Caco-2 (cell line): ENCODE data around the gene DLGAP4. TPM values are rescaled to one million over a fixed set of nuclear protein-coding genes. Genes with fewer than 3 reads are reported as not detected.
A peak's percentile ranks its signal among the peaks of the same experiment; 100 is the strongest.

ENCODE experiments used
- BruUV-seq: library from RNA; stranded (reverse); fragments of 400-500 nt; replicated peaks from 2 replicates; lab custom pipeline; 2021; lab: Mats Ljungman, UMichigan
- CTCF ChIA-PET: fragments of 300-600 bp; sonication (Branson Sonifier 250); formaldehyde crosslinking; loops from one replicate; lab custom pipeline; 2022; ENCODE audit warnings: antibody characterized with exemption; lab: Charles Lee
- POLR2A ChIA-PET: fragments of 300-600 bp; sonication (Branson Sonifier 250); formaldehyde crosslinking; loops from one replicate; lab custom pipeline; 2022; ENCODE audit warnings: antibody characterized with exemption; lab: Charles Lee
- DNase-seq, 2 experiments: peaks; one replicate each; pipeline versions ENCODE4 v3.0.0 to v3.0.0-alpha.2; 2020 to 2022
- H3K27me3 ChIP-seq: replicated peaks from 2 replicates; pipeline ENCODE4 v1.6.0; 2011; ENCODE audit warnings: low read length; ENCODE audit not compliant: control insufficient read depth, insufficient read depth
- H3K36me3 ChIP-seq: 2 replicates; pipeline ENCODE4 v1.5.1; 2011; ENCODE audit warnings: low read length; ENCODE audit not compliant: control insufficient read depth, insufficient read depth
- H3K4me1 ChIP-seq: fragments of 250-450 bp; sonication (Bioruptor Pico); 2 replicates; pipeline ENCODE4 v1.5.1; 2020; ENCODE audit warnings: mild to moderate bottlenecking
- H3K4me3 ChIP-seq: 2 replicates; pipeline ENCODE4 v1.5.1; 2011; ENCODE audit warnings: low read depth, mild to moderate bottlenecking, control low read depth, low read length
- H3K9me3 ChIP-seq: fragments of 250-450 bp; sonication (Bioruptor Pico); 2 replicates; pipeline ENCODE4 v1.5.1; 2020; ENCODE audit warnings: mild to moderate bottlenecking, moderate library complexity
- H3K27ac Mint-ChIP-seq: one replicate; pipeline ENCODE4 v1.8.0; 2022; ENCODE audit warnings: mixed read lengths; ENCODE audit not compliant: unreplicated experiment
- H3K27me3 Mint-ChIP-seq: one replicate; pipeline ENCODE4 v1.8.0; 2022; ENCODE audit warnings: mixed read lengths; ENCODE audit not compliant: insufficient read depth, unreplicated experiment
- H3K36me3 Mint-ChIP-seq: one replicate; pipeline ENCODE4 v1.8.0; 2022; ENCODE audit warnings: mild to moderate bottlenecking, mixed read lengths; ENCODE audit not compliant: insufficient read depth, unreplicated experiment
- H3K4me1 Mint-ChIP-seq: one replicate; pipeline ENCODE4 v1.8.0; 2022; ENCODE audit warnings: low read depth, mixed read lengths; ENCODE audit not compliant: unreplicated experiment
- H3K4me3 Mint-ChIP-seq: one replicate; pipeline ENCODE4 v1.8.0; 2022; ENCODE audit warnings: mild to moderate bottlenecking, moderate library complexity, mixed read lengths; ENCODE audit not compliant: unreplicated experiment
- H3K9me3 Mint-ChIP-seq: one replicate; pipeline ENCODE4 v1.8.0; 2022; ENCODE audit warnings: mixed read lengths; ENCODE audit not compliant: unreplicated experiment
- intact Hi-C: fragments of 100-400 bp; cut with micrococcal nuclease; formaldehyde crosslinking; loops from one replicate; pipeline ENCODE4 v1.10.0; 2022; ENCODE audit not compliant: unreplicated experiment
- total RNA-seq: library from RNA; stranded (reverse); gene quantifications from 2 replicates; pipeline ENCODE4 v1.2.3, GENCODE V29; 2022
- TF ChIP-seq, protein P1 (sequence below), 2 experiments: fragments of 200-600 bp in 1 of 2; IDR thresholded peaks; 1 replicate in 1 of 2; 2 replicates in 1 of 2; pipeline versions ENCODE4 v1.5.1 to v1.8.0; 2011 to 2022; ENCODE audit warnings: antibody characterized with exemption in 1 of 2, control low read depth in 1 of 2, inconsistent platforms in 1 of 2, low read depth in 1 of 2, low read length in 1 of 2, mild to moderate bottlenecking in 1 of 2, moderate library complexity in 1 of 2; ENCODE audit not compliant: insufficient read depth in 1 of 2, severe bottlenecking in 1 of 2, unreplicated experiment in 1 of 2

Gene DLGAP4
- total RNA-seq, 1 experiment from 2014 or later = 122 TPM

GRCh38 chr20:36343641-36344040, 37.5 kb downstream of the DLGAP4 start:
- Mint-ChIP-seq H3K4me3 (no peak overlapping the region), H3K4me1 (no peaks in the 10 kb centered on the region), H3K27me3 (peaks cover 17% of the 10 kb centered on the region), H3K9me3 (no peaks in the 10 kb centered on the region), H3K36me3 (no peaks in the 10 kb centered on the region), H3K27ac (no peak overlapping the region)
- no peak overlapping the region for H3K4me3 ChIP-seq
- ChIA-PET CTCF (interaction anchor here (0.7 kb wide), 1 partner anchor 19 kb away, joined by 3 read pairs; no protein-coding TSS in a partner anchor), POLR2A (no interaction called here)
- no peaks in the 10 kb centered on the region for H3K4me1 ChIP-seq
- no peak for DNase-seq
- BruUV-seq = no TSS peak
- TF ChIP-seq, protein P1, sequence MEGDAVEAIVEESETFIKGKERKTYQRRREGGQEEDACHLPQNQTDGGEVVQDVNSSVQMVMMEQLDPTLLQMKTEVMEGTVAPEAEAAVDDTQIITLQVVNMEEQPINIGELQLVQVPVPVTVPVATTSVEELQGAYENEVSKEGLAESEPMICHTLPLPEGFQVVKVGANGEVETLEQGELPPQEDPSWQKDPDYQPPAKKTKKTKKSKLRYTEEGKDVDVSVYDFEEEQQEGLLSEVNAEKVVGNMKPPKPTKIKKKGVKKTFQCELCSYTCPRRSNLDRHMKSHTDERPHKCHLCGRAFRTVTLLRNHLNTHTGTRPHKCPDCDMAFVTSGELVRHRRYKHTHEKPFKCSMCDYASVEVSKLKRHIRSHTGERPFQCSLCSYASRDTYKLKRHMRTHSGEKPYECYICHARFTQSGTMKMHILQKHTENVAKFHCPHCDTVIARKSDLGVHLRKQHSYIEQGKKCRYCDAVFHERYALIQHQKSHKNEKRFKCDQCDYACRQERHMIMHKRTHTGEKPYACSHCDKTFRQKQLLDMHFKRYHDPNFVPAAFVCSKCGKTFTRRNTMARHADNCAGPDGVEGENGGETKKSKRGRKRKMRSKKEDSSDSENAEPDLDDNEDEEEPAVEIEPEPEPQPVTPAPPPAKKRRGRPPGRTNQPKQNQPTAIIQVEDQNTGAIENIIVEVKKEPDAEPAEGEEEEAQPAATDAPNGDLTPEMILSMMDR (IDR thresholded peaks at IDR 0.05; ENCODE audit: insufficient read depth in 1 of 2, low read depth in 1 of 2, low read length in 1 of 2, severe bottlenecking in 1 of 2, unreplicated experiment in 1 of 2) = no peak
- no peaks in the 10 kb centered on the region for H3K9me3 ChIP-seq
- no peaks in the 10 kb centered on the region for H3K27me3 ChIP-seq
- intact Hi-C loops = no loop called here
- no peaks in the 10 kb centered on the region for H3K36me3 ChIP-seq

DNA sequence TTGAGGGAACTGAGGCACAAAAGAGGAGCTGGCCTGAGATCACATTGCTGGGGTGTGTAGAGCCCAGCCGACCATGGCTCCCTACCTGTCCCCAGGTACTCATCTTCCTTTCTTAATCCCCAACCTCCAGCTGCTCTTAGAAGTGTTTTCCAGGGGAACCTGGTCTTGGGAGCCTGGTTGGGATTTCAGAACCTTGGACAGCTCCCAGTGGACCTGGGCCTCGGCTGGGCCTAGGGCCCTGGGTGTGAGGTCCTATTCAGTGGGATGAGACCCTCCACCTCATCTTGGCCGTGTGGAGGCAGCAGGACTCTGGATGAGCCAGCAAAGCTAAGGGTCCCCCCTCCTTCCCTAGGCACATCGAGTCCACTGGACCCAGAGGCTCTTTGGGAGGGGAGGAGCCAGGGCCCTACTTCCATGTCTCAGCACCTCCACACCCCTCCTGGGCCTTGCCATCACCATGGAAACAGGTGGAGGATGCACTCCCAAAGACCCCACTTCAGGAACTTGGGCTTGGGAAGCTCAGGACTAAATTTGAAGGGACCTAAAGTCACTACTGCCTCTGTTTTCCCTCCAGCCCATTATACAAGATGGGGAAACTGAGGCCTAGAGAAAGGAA, 38.5 kb downstream of the DLGAP4 start:
- H3K4me1 ChIP-seq = no peaks in the 10 kb centered on the region
- no peaks in the 10 kb centered on the region for H3K36me3 ChIP-seq
- Mint-ChIP-seq H3K9me3 (no peaks in the 10 kb centered on the region), H3K27ac (no peak overlapping the region), H3K27me3 (peaks cover 13% of the 10 kb centered on the region), H3K36me3 (no peaks in the 10 kb centered on the region), H3K4me3 (no peak overlapping the region), H3K4me1 (no peaks in the 10 kb centered on the region)
- no TSS peak for BruUV-seq
- peak; percentile 84 to 92 for DNase-seq
- intact Hi-C loops = no loop called here
- TF ChIP-seq, protein P1 (IDR thresholded peaks at IDR 0.05; ENCODE audit: insufficient read depth in 1 of 2, low read depth in 1 of 2, low read length in 1 of 2, severe bottlenecking in 1 of 2, unreplicated experiment in 1 of 2) = no peak
- ChIA-PET POLR2A (interaction anchor here (0.6 kb wide), 1 partner anchor 194 kb away, joined by 5 read pairs; no protein-coding TSS in a partner anchor), CTCF (interaction anchor here (0.7 to 1.0 kb wide), 2 partner anchors 24 to 55 kb away, joined by 3 to 4 read pairs; no protein-coding TSS in a partner anchor)
- no peaks in the 10 kb centered on the region for H3K9me3 ChIP-seq
- no peaks in the 10 kb centered on the region for H3K27me3 ChIP-seq
- H3K4me3 ChIP-seq = no peak overlapping the region

GRCh38 chr20:36346256-36346655, 40.1 kb downstream of the DLGAP4 start:
- intact Hi-C loops = no loop called here
- no peak overlapping the region for H3K27ac Mint-ChIP-seq
- peaks cover 11% of the 10 kb centered on the region for H3K27me3 Mint-ChIP-seq
- no peaks in the 10 kb centered on the region for H3K36me3 ChIP-seq
- H3K4me1 Mint-ChIP-seq = no peaks in the 10 kb centered on the region
- H3K36me3 Mint-ChIP-seq = no peaks in the 10 kb centered on the region
- no peaks in the 10 kb centered on the region for H3K9me3 ChIP-seq
- no peak for DNase-seq
- POLR2A ChIA-PET = no interaction called here
- no peaks in the 10 kb centered on the region for H3K4me1 ChIP-seq
- H3K4me3 ChIP-seq = no peak overlapping the region
- no peaks in the 10 kb centered on the region for H3K9me3 Mint-ChIP-seq
- BruUV-seq = no TSS peak
- CTCF ChIA-PET = no interaction called here
- H3K4me3 Mint-ChIP-seq = no peak overlapping the region
- H3K27me3 ChIP-seq = no peaks in the 10 kb centered on the region
- TF ChIP-seq, protein P1 (IDR thresholded peaks at IDR 0.05; ENCODE audit: insufficient read depth in 1 of 2, low read depth in 1 of 2, low read length in 1 of 2, severe bottlenecking in 1 of 2, unreplicated experiment in 1 of 2) = no peak
